ENCODE results near the gene ZNF677. TPM values are rescaled to one million over a fixed set of nuclear protein-coding genes. Genes with fewer than 3 reads are reported as not detected.
"Not testable (repeated sequence)": the region's sequence is repeated elsewhere in the genome, so short reads cannot be mapped to it uniquely, and the experiment has no call there.

Gene ZNF677
- not detected in 2 replicates for total RNA-seq (2014; rRNA removed; shearing (Covaris generic))
- not detected in 2 replicates for total RNA-seq (2022)
- percentile 6 among the genes with signal in this experiment for Bru-seq, nascent RNA
- BruChase-seq, experiment 1, labeled RNA remaining after a 6-hour chase = not detected
- BruChase-seq, experiment 2, labeled RNA remaining after a 2-hour chase = not detected
- long read RNA-seq = 0 reads

DNA sequence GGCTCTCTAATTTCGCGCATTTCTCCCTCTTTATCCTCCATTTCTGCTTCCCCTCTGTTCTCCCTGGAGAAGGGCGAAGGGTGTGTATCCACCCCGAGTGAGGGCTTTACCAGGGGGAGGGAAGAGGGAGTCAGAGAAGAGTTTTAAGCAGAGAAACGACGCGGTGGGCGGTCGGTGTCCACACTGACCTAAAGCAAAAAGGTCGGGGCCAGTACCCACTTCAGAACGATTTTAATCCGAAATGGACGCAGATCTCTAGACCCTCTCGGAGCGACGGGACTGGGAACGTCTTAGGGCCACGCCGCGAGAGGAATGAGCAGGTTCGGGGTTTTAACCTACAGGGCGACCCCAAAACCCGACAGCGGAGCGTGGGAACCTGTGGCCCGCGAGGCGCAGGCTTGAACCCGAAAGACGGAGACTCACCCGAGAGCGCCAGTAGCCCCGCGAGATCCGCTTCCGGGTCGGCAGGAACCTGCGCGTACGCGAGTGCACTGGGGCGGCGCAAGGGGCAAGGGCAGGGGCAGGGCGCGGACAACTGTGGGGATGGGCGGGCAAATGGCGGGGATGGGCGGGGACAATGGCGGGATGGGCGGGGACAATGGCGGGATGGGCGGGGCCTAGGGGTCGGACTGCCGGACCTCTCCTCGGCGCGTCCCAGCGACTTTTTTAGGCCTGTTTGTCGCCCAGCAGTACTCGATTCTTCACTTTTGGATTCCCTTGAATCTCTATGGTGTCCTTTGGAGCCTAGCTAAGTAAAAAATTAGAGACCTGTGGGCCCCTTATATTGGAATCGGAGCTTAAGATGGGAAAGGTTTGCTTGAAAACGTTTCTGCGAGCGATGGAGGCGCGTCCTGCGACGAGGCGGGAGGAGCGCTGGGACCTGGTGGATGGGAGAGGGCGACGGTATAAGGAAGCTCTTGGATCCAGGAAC is at the start of gene ZNF677:
ZNF677 (minus strand) TSS at position 463 of the 931 bp plus-strand sequence. CDS start 3,323 bp downstream, outside the sequence.
- no TSS peak for BruUV-seq (replicated peaks)
- Histone ChIP-seq H2AFZ (ENCODE audit: low read length) (no peak within 1 kb of the TSS), H3K9me3 (ENCODE audit: low read length) (no peaks in the 10 kb centered on the region), H3K9me2 (ENCODE audit: insufficient read depth, low read length) (no peaks in the 10 kb centered on the region), H4K20me1 (ENCODE audit: insufficient read depth, low read length) (no peaks in the 10 kb centered on the region), H3K27ac (ENCODE audit: low read depth, low read length, poor library complexity, severe bottlenecking) (no peak within 1 kb of the TSS), H3K36me3 (ENCODE audit: insufficient read depth, low read length) (no peaks in the 10 kb centered on the region), H3K4me3 (ENCODE audit: low read depth, low read length, poor library complexity, severe bottlenecking) (no peak within 1 kb of the TSS), H3K4me2 (ENCODE audit: low read length) (no peak within 1 kb of the TSS), H3K79me2 (ENCODE audit: insufficient read depth, low read depth, low read length) (no peaks in the 10 kb centered on the region), H3K4me1 (ENCODE audit: insufficient read depth, low read length, poor library complexity, severe bottlenecking) (no peaks in the 10 kb centered on the region)
- no peak for DNase-seq (ENCODE audit: low spot score)
- ChIA-PET CTCF (ENCODE audit: unreplicated experiment) (no interaction called here), POLR2A (no interaction called here)
- intact Hi-C loops (cut with micrococcal nuclease; ENCODE audit: unreplicated experiment) = no loop called here
- TF ChIP-seq CTCF (conservative IDR thresholded peaks at IDR 0.05; ENCODE audit: low read length) = no peak
- no peak for TF ChIP-seq EZH2phosphoT487 (IDR thresholded peaks at IDR 0.05; ENCODE audit: borderline replicate concordance, low read depth, low read length)

- intact Hi-C loops (cut with micrococcal nuclease; ENCODE audit: unreplicated experiment); H3K9me3 ChIP-seq (ENCODE audit: low read length); DNase-seq (ENCODE audit: low spot score); H2AFZ ChIP-seq (ENCODE audit: low read length); H3K79me2 ChIP-seq (ENCODE audit: insufficient read depth, low read depth, low read length); POLR2A ChIA-PET; H4K20me1 ChIP-seq (ENCODE audit: insufficient read depth, low read length); CTCF ChIA-PET (ENCODE audit: unreplicated experiment); H3K9me2 ChIP-seq (ENCODE audit: insufficient read depth, low read length); H3K36me3 ChIP-seq (ENCODE audit: insufficient read depth, low read length); H3K4me1 ChIP-seq (ENCODE audit: insufficient read depth, low read length, poor library complexity, severe bottlenecking); H3K4me2 ChIP-seq (ENCODE audit: low read length); BruUV-seq (replicated peaks); H3K4me3 ChIP-seq (ENCODE audit: low read depth, low read length, poor library complexity, severe bottlenecking); H3K27ac ChIP-seq (ENCODE audit: low read depth, low read length, poor library complexity, severe bottlenecking): not testable (repeated sequence)
Observed at GRCh38 chr19:53301341-53301740, 46.7 kb upstream of the ZNF677 start.

DNA sequence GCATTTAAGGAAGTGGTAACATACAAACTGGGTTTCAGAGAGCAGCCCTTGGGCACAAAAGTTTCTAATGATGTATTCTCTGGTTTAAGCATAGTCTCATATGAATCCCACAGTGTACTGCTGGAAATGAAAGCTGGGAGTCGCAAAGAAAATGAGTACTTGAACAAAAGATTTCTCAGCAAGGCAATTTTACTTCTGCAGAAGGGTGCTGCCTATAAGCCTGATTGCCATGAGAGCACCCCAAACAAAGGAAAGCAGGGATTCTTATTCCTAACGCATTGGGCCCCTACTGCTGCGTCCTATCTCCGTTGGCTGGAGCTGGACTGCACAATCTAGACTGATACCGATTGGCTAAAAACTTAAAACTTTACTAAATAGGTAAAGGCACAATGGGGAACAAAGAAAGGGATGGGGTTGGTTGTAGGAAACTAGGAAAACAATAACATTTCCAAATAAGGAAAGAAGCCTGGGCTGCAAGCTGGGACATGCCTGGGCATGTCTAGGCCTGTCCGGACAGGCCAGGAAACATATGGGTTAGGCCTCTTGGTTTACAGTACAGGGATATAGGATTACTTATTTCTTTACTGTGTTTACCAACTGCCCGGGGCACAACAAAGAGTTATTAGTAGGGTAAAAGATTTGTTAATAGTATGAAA is 40.2 kb upstream of the ZNF677 start:
- no peak for DNase-seq (ENCODE audit: low spot score)
- no TSS peak for BruUV-seq (replicated peaks)
- Histone ChIP-seq H3K4me3 (ENCODE audit: low read depth, low read length, poor library complexity, severe bottlenecking) (no peak overlapping the region), H3K36me3 (ENCODE audit: insufficient read depth, low read length) (no peaks in the 10 kb centered on the region), H3K9me3 (ENCODE audit: low read length) (peaks cover 5% of the 10 kb centered on the region; the same call in 1 of the 2 replicates), H2AFZ (ENCODE audit: low read length) (no peak overlapping the region), H3K4me1 (ENCODE audit: insufficient read depth, low read length, poor library complexity, severe bottlenecking) (no peaks in the 10 kb centered on the region), H3K9me2 (ENCODE audit: insufficient read depth, low read length) (no peaks in the 10 kb centered on the region), H3K4me2 (ENCODE audit: low read length) (no peak overlapping the region), H4K20me1 (ENCODE audit: insufficient read depth, low read length) (no peaks in the 10 kb centered on the region), H3K79me2 (ENCODE audit: insufficient read depth, low read depth, low read length) (no peaks in the 10 kb centered on the region), H3K27ac (ENCODE audit: low read depth, low read length, poor library complexity, severe bottlenecking) (no peak overlapping the region)
- intact Hi-C loops (cut with micrococcal nuclease; ENCODE audit: unreplicated experiment) = no loop called here
- ChIA-PET POLR2A (no interaction called here), CTCF (ENCODE audit: unreplicated experiment) (no interaction called here)
- no peak for TF ChIP-seq EZH2phosphoT487 (IDR thresholded peaks at IDR 0.05; ENCODE audit: borderline replicate concordance, low read depth, low read length)
- TF ChIP-seq CTCF (conservative IDR thresholded peaks at IDR 0.05; ENCODE audit: low read length) = no peak
